Stimulated activated CD8-positive, alpha-beta memory T cell treated with anti-CD3 and anti-CD28 coated beads, Interleukin-2, amount 100 ng/mL, for 1 hour (primary cell): ENCODE data around the gene CLP1.
A peak's percentile ranks its signal among the peaks of the same experiment; 100 is the strongest.
"Not testable (repeated sequence)": the region's sequence is repeated elsewhere in the genome, so short reads cannot be mapped to it uniquely, and the experiment has no call there.

Experiments used
- DNase-seq, 2 donors: peaks; one replicate each; pipeline ENCODE4 v3.0.0-alpha.2; 2020; ENCODE audit warnings: low read depth in 2 of 2

CLP1 gene

DNA sequence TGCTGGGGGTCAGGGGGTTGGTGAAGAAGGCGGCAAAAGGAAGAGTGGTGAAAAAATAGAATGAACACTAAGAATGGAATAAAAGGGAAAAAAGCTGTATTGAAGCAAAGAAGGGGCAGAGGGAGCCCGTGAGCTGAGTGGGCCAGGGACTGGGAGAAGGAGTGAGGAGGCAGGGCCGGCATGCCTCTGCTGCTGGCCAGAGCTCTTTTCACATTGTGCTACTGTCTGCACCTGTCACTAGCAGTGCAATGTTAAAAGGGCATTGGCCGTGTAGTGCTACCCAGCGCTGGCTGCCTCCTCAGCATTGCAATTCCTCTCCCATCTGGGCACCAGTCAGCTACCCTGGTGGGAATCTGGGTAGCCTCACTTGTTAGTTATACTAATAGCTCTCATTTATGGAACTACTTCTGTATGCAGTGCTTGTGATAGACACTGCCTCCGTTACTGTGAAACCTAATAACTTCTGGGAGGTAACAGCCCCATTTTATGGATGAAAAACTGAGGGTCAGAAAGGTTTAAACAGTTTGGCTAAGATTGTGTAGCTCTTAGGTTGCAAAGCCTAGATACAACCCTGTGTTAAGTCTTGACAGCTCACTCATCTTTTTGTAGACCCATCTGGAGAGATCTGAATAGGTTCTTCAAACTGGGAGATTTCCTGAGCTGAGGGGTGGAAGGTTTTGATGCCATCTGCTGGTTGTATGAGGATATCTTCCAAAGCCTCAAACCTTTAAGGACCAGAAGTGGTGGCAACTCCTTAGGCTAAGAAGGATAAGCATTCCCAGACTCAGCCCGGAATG, 16.4 kb upstream of the CLP1 start:
- DNase-seq, result no peak

GRCh38 chr11:57643802-57644201, 13.8 kb upstream of the CLP1 start:
- no peak for DNase-seq

GRCh38 chr11:57644748-57645688, 12.5 kb upstream of the CLP1 start:
- DNase-seq, result peak; percentile 60 to 76

DNA sequence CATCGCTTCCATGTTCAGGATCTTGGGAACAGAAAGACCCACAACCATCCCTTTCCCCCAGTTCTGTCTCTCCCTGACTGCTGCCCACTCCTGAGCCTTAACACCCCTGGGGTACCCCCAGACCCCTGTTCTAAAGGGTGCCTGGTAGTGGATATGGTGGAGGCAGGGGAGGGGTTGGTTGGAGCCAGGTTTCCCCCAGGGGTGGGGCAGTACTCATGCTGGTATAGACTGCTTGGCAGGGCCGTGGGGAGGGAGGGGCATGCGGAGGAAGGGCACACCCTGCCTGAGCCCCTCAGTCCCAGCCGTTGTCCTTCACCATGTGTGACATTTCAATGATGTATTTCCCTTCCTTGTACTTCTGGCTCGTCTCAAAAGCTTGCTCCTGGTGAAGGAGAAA, 11.9 kb upstream of the CLP1 start:
- DNase-seq, result no peak

- DNase-seq, result no peak
These were observed 11.3 kb upstream of the CLP1 start for GRCh38 chr11:57646194-57646798.

DNA sequence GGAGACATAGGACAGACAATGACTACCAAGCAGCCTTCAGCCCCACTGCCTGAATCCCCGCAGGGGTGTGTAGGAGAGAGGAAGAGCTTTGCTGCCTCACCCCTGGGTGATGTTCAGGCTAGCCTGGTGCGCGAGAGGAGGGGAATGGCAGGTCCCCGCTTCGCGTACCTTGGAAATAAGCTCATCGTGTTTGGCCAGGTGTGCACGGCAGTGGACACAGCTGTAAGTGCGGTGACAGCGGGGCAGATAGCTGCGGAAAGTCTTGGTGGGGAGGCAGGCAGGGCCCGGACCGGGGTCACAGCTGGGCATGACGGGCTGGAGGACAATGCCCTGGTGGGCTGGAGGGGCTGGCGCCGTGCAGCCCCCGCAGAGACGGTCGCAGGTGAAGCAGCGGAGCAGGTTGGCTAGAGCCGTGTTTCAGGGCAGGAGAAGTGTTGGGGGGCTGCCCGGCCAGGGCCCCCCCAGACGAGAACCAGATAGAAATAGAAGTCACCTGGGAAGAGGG, 10.7 kb upstream of the CLP1 start:
- no peak for DNase-seq

- DNase-seq, result no peak
These were observed 10.2 kb upstream of the CLP1 start for GRCh38 chr11:57647372-57647771.

GRCh38 chr11:57647960-57648800, 9.4 kb upstream of the CLP1 start:
- no peak for DNase-seq

DNA sequence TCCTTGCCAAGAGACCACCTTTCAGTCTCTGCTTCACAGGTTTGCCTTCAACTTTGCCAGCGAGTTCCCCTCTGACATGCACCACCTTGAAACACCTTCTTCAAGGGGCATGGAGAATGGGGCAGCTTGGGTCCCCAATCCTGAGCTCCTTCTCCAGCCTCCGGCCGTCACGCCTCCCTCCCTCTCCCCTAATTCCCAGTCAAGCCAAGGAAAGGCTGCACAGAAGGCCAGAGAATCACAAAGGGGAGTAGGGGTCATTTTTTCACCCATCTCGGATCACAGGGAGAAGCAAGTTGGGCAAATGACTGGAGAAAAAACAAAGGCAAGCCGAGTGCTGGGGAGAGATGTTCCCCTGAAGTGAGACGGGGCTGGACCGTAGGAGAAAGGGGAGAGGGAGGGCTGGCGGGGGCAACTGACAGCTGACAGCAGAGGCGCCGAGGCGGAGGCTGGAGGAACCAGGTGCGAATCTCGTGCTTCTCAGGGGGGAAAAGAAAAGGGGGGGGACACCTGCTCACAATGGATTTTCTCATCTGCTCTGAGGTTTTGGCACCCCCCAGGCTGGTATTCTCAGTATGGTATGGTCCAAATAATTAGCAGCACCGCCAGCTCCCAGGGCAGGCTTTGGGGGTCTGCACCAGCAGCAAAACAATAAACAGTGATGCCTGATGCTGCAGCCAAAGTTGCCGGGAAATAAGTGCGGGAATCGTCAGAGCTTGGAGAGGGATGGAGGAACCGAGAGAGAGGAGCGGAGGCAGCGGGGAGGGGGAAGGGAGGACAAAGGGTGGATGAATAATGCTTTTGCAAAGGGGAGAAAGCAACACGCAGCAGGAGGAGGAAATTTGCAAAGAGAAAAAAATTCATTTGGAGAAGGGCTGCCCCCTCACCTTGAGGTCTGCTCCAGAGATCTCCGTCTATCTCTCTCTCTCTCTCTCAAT, 8.5 kb upstream of the CLP1 start:
- DNase-seq, result no peak

- DNase-seq, result peak; percentile 41 to 50
These were observed 7.5 kb upstream of the CLP1 start, which contains the start of gene YPEL4 for GRCh38 chr11:57649826-57650738. TSS of gene YPEL4 (minus strand) at chr11:57649912. CDS start at chr11:57647107, 2,805 bp downstream.

GRCh38 chr11:57650739-57651090, 6.8 kb upstream of the CLP1 start:
- DNase-seq, result no peak

GRCh38 chr11:57651408-57651807, 6.2 kb upstream of the CLP1 start:
- DNase-seq, result no peak

GRCh38 chr11:57652230-57652629, 5.3 kb upstream of the CLP1 start:
- DNase-seq, result not testable (repeated sequence)

DNA sequence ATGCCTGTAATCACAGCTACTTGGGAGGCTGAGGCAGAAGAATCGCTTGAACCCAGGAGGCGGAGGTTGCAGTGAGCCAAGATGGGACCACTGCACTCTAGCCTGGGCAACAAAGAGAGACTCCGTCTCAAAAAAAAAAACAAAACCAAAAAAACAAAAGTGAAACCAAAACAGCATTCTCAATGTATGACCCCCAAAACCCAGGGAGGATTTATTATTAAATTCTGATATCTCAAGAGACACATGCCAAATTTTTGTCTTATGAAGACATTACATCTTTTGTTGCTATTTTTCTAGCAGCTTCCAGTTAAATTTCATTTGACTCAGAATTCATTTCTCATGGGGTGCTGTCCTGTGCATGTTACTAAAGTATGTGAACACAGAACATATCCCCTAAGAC, 4.9 kb upstream of the CLP1 start:
- no peak for DNase-seq

DNA sequence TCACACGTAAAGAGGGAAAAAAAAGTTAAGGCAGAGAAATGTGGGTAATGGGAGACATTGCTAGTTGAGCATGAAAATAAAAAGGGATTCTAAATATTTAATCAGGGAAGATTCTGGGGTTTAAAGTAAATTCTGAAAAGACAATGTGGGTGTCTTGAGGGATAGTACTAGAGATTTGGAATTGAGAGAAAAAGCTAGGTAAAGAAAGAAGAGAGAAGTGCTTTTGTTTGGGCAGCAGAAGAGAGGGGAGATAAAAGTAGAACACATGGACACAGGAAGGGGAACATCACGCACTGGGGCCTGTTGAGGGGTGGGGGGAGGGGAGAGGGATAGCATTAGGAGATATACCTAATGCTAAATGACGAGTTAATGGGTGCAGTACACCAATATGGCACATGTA, 4.4 kb upstream of the CLP1 start:
- DNase-seq, result no peak

DNA sequence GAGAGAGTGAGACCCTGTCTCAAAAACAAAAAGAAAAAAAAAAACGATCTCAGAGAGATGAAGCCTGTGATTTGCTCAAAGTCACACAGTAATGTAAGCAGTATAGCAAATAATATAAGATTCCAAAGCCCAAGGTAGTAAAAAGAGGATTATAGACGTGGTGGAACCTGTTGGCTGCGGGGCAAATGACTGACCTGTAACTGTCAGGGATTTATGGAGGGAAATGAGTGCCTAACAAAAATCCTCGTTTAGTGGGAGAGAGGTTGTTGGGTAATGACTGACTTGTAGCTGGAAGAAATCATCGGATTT, 723 bp upstream of the CLP1 start:
- DNase-seq, result no peak

DNA sequence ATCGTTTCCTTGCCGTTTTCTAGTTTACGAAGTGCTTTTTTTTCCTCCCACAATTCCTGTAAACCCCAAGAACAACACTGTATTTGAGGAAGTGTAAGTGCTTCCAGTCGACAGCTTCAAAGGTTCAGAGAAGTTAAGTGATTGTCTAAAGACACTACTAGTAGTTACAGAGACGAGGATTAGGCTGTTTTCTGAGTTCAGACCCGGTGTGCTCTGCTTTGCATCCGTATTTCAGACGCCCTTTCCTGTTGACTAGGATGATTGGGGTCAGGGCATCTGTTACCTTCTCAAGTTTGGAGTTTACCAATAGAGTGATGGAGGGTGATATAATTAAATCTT, 430 bp downstream of the CLP1 start:
- DNase-seq, result no peak

- no peak for DNase-seq
These were observed 2.1 kb downstream of the CLP1 start for GRCh38 chr11:57659669-57660068.

DNA sequence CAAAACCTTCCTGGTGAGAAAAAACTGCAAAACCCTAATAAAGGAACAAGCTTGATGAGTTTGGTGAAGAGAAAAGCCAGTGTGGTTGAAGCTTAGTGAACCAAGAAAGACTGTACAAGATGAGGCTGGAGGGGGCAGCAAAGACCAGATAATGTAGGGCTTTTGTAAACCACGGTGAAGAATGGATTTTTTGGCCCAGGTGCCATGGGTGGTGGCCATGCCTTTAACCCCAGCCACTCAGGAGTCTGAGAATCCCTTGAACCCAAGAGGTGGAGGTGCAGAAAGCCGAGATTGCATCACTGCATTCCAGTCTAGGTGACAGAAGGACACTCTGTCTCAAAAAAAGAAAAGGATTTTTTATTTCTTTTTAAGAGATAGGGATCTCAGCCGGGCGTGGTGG, 5.3 kb downstream of the CLP1 start:
- no peak for DNase-seq
